HL-60/S4 treated with phorbol 12-myristate 13-acetate at 8.2 ng/mL for 4 days and 3 days (cell line): ENCODE measurements around the gene CYTH2.
"Not testable (repeated sequence)": the region's sequence is repeated elsewhere in the genome, so short reads cannot be mapped to it uniquely, and the experiment has no call there.

Source experiments
- in situ Hi-C: fragments of 300-500 bp; cut with MboI; formaldehyde crosslinking; loops from 2 replicates; pipeline ENCODE4 v1.15.0; 2022; ENCODE audit warnings: low sequenced_read_pairs

Gene CYTH2

GRCh38 chr19:48477067-48477685, 8.0 kb downstream of the CYTH2 start:
- in situ Hi-C loops, result no loop called here

- in situ Hi-C loops, result no loop called here
Observed at GRCh38 chr19:48477698-48478338, 8.6 kb downstream of the CYTH2 start.

- in situ Hi-C loops, result no loop called here
Observed at GRCh38 chr19:48478339-48479256, 9.4 kb downstream of the CYTH2 start.

DNA sequence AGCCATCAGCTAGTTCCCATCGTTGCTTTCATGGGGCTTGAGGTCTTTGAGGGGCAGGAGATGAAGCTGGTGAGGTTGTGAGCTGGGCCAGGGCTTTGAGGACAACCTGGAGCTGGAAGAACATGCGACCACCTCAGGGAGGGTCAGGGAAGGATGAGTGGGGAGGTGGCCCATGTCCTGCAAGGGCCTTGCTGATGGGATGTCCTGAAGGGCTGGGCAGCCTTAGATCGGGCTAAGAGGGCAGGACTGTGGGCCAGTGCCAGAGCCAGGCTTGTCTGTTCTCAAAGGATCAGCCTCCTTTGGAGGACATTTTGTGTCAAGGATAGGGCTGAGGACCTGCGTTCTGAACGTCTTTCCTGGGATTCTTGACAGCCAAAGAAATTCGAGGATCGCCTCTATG, 10.5 kb downstream of the CYTH2 start:
- in situ Hi-C loops, result no loop called here

DNA sequence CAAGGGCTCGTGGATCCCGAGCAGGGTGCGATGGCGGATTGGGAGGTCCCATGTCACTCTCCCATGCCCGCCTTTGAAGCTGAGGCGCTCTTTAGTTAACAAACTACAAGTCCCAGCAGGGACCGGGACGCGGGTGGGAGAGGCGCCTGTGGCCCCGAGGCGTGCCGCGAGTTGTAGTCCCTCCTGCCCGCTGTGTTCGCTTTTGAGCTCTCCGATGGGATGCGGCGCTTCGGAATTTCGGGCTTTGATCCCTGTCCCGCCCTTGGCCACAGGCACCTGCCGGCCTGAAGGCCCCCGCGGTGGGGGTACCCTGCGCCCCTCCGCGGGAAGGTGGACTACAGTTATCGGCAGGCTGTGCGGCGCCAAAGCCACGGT, 11.0 kb downstream of the CYTH2 start:
- in situ Hi-C loops, result no loop called here

DNA sequence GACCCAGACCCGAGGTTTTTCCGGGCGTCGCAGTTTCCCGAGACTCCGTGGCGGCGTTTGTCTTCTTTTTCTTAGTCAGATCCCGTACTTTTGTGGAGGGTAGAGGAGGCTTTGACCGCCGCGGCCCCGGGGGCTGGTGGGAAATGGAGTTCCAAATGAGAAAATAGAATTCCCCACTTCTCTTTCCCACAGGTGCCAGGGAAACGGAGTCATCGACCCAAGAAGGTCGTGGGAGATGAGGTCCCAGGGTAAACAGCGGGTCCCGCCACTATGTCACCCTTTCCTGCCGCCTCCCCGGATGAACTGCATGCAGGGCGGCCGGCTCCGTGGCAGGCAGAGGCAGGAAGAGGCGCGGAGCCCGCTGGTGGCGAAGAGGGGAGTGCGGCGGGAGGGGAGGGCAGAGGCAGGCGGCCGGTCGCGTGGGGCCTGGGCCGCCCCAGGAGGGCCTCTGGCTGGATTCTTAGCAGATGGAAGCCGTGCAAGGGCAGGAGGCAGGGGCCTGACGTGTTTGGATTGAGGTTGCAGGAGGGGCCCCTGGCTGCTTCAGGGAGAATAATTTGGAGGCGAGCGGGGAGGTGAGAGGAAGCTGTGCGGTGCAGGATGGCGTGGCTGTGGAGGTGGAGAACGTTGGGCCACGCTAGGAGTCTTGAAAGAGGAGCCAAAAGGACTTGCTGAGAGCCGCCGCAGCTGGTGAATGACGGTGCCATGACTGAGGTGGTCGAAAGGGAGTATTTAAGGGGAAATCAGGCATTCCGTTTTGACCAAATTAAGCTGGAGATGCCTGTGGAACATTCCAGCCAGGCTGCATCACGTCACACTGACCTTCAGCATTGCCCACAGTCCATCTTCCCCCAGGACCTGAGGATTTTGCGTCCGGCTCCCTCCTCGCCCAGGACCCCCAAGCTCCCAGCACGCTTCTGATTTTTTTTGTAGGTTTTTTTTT, 11.7 kb downstream of the CYTH2 start:
- in situ Hi-C loops, result no loop called here

DNA sequence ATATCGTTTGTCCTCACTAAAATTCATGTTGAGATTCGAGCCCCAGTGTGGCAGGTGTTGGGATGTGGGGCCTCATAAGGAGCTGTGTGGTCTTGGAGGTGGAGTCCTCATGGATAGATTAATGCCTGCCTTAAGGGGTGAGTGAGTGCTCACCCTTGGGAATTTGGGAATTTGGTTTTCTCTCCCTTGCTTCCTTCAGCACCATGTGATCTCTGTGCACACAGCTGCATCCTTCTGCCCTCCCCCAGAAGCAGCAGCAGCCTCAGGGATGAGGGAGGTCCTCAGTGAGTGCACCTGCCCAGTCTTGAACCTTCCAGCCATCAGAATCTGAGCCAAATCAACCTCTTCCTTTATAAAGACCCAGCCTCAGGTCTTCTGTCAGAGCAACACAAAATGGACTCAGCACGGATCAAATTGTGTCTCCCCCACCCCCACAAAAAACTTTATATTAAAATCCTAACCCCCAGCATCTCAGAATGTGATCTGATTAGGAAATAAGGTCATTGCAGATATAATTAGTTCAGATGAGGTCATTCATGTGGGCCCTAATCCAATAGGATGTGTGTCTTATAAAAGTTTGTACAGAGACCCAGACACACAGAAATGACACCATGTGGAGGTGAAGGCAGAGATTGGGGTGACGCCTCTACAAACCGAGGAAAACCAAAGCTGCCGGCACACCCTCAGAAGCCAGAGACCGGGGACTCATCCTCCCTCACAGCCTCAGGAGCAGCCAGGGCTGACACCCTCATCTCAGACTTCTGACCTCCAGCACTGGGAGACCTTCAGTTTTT, 12.9 kb downstream of the CYTH2 start:
- in situ Hi-C loops, result no loop called here

GRCh38 chr19:48483301-48483700, 14.1 kb downstream of the CYTH2 start:
- in situ Hi-C loops, result no loop called here

- in situ Hi-C loops, result no loop called here
Observed at GRCh38 chr19:48484247-48484893, 15.2 kb downstream of the CYTH2 start.

GRCh38 chr19:48484931-48485612, 15.9 kb downstream of the CYTH2 start:
- in situ Hi-C loops, result no loop called here

GRCh38 chr19:48486706-48487105, 17.5 kb downstream of the CYTH2 start:
- in situ Hi-C loops, result not testable (repeated sequence)

- in situ Hi-C loops, result no loop called here
Observed at GRCh38 chr19:48487544-48487943, 18.4 kb downstream of the CYTH2 start.

DNA sequence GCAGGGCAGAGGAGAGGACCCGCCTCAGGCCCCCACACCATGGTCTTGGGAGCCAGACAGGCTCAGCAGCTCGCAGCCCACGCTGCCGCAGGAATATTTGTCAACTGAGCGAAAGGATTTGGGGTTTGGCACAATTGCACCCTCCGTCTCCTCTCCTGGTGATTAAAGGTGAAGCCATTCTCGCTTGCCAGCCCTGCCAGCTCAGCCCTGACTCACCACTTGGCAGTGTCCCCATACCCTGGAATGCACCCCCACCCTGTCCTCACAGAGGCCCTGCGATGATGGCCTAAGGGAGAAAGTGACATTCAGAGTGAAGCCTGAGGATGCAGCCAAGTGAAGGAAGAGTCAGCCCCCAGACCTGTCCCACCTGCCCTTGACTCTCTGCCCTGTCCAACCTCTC, 18.8 kb downstream of the CYTH2 start:
- in situ Hi-C loops, result no loop called here

DNA sequence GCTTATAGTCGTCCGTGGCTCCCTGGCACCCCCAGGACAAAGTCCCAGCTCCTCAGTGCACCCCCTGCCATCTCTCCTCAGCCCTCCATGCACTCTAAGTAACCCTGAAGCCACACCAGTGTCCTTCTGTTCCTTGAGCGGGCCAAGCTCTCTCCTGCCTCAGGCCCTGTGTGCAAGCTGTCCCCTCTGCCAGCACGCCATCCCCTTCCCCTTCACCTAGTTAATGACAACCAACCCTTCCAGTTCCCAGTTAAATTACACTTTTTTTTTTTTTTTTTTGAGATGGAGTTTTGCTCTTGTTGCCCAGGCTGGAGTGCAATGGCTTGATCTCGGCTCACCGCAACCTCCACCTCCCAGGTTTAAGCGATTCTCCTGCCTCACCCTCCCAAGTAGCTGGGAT, 19.3 kb downstream of the CYTH2 start:
- in situ Hi-C loops, result not testable (repeated sequence)

DNA sequence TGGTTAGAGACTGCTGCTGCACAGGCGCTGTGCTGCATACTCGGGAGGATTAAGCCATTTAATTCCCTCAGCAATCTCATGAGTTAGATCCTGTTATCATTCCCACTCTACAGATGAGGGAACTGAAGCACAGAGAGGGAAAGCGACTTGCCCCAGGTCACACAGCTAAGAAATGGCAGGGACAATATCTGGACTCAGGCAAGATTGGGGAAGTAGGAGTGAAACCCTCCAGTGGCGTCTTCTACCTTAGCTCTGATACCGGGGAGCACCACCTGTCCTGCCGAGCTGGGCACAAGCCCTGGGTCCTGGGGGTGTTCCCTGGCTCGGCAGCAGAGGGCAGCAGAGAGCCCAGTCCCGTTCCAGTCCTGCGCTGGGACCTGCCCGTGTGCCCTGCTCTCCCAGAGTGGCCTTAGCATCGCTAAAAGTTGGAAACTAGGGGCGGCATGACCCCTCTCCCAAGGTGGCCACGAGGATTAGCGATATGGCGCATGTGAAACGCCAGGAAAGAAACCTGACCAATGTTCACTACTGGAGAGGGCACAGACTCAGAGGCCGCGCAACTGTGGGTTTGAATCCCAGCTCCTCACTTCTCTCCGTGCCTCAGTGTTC, 20.5 kb downstream of the CYTH2 start:
- in situ Hi-C loops, result no loop called here

DNA sequence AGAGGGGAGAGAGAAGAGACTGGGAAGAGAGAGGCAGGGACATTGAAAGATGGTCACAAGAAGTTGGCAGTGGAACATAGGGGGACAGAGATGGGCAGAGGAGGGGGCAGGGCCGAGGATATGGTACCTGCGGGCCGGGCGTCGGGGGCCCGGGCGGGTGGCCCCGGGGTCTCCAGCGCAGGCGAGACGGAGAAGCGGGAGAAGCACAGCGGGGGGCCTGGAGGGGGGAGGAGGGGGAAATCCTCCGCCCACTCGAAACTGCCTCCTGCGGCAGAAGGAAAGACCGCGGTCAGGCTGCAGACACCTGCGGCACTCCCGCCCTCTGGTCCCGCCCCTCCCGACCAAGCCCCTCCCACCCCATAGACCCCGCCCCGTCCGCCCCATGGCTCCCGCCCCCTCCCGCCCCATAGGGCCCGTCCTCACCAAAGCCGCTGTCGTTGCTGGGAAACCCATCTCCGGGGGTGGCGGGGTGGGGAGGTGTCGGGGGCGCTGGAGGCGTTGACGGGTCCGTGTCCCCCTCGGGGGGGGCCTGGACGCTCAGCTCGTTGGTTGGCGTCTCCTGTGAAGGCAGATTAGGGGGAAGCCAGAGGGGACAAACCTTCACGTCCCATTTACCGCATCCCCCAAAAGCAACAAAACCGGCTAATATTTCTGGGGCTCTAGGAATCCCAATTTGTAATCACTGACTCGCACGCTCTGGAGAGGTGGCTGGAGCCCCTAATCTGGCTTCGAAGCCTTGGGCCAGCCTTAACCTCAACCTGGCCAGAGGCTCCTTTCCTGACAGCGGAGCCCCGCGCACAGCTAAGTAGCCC, 22.0 kb downstream of the CYTH2 start:
- in situ Hi-C loops, result no loop called here

- in situ Hi-C loops, result no loop called here
Observed at GRCh38 chr19:48491793-48492123, 22.6 kb downstream of the CYTH2 start.
